OCI-LY7 (cell line): ENCODE results near the gene TAGLN2. TPM values are rescaled to one million over a fixed set of nuclear protein-coding genes. Genes with fewer than 3 reads are reported as not detected.

Experiments used
- BruUV-seq: library from RNA; stranded (reverse); fragments of 400-500 nt; replicated peaks from 2 replicates; lab custom pipeline; 2021; lab: Mats Ljungman, UMichigan
- CTCF ChIA-PET: fragments of 300-600 bp; sonication (Branson Sonifier 250); formaldehyde crosslinking; loops from one replicate; lab custom pipeline; 2022; ENCODE audit warnings: antibody characterized with exemption; ENCODE audit not compliant: unreplicated experiment; lab: Charles Lee
- POLR2A ChIA-PET: fragments of 300-600 bp; sonication (Branson Sonifier 250); formaldehyde crosslinking; loops from one replicate; lab custom pipeline; 2022; ENCODE audit warnings: antibody characterized with exemption; lab: Charles Lee
- DNase-seq: peaks from one replicate; pipeline ENCODE4 v3.0.0-alpha.2; 2015; ENCODE audit warnings: low spot score
- H2AFZ ChIP-seq: fragments of 200-600 bp; sonication (generic), shearing (Covaris generic); 2 replicates; pipeline ENCODE4 v1.6.1; 2014; ENCODE audit warnings: mild to moderate bottlenecking, antibody characterized with exemption, low read length, moderate library complexity
- H3K27ac ChIP-seq: fragments of 200-600 bp; sonication (generic); 2 replicates; pipeline ENCODE4 v1.5.1; 2014; ENCODE audit warnings: mixed run types, low read depth, mild to moderate bottlenecking, moderate library complexity, low read length, inconsistent platforms; ENCODE audit not compliant: poor library complexity, severe bottlenecking
- H3K36me3 ChIP-seq: fragments of 200-600 bp; sonication (generic); 2 replicates; pipeline ENCODE4 v1.6.1; 2014; ENCODE audit warnings: mild to moderate bottlenecking, antibody characterized with exemption, low read length, moderate library complexity, mixed read lengths; ENCODE audit not compliant: insufficient read depth
- H3K4me1 ChIP-seq: fragments of 200-600 bp; sonication (generic); 2 replicates; pipeline ENCODE4 v1.5.1; 2014; ENCODE audit warnings: mild to moderate bottlenecking, low read length; ENCODE audit not compliant: insufficient read depth, poor library complexity, severe bottlenecking
- H3K4me2 ChIP-seq: fragments of 200-600 bp; sonication (generic); 2 replicates; pipeline ENCODE4 v1.6.1; 2014; ENCODE audit warnings: mild to moderate bottlenecking, low read length
- H3K4me3 ChIP-seq: fragments of 200-600 bp; sonication (generic); 2 replicates; pipeline ENCODE4 v1.5.1; 2014; ENCODE audit warnings: mild to moderate bottlenecking, low read depth, low read length; ENCODE audit not compliant: poor library complexity, severe bottlenecking
- H3K79me2 ChIP-seq: fragments of 200-600 bp; sonication (generic); 2 replicates; pipeline ENCODE4 v1.6.1; 2016; ENCODE audit warnings: low read depth, mild to moderate bottlenecking, low read length, moderate library complexity, mixed read lengths; ENCODE audit not compliant: insufficient read depth
- H3K9me2 ChIP-seq: fragments of 200-600 bp; sonication (generic); 2 replicates; pipeline ENCODE4 v1.6.1; 2016; ENCODE audit warnings: mild to moderate bottlenecking, low read length, mixed read lengths; ENCODE audit not compliant: insufficient read depth
- H3K9me3 ChIP-seq: fragments of 200-600 bp; sonication (generic); 2 replicates; pipeline ENCODE4 v1.6.1; 2014; ENCODE audit warnings: mild to moderate bottlenecking, mixed run types, low read length, mixed read lengths
- H4K20me1 ChIP-seq: fragments of 200-600 bp; sonication (generic); 2 replicates; pipeline ENCODE4 v1.6.1; 2014; ENCODE audit warnings: mild to moderate bottlenecking, antibody characterized with exemption, low read length, moderate library complexity, mixed read lengths; ENCODE audit not compliant: insufficient read depth
- EZH2phosphoT487 ChIP-seq: fragments of 200-600 bp; sonication (generic); IDR thresholded peaks from 2 replicates; pipeline ENCODE4 v1.6.1; 2018; ENCODE audit warnings: low read depth, borderline replicate concordance, mild to moderate bottlenecking, mixed run types, antibody characterized with exemption, low read length, moderate library complexity, mixed read lengths
- intact Hi-C: fragments of 100-400 bp; cut with micrococcal nuclease; formaldehyde crosslinking; loops from one replicate; pipeline ENCODE4 v1.10.0; 2022; ENCODE audit not compliant: unreplicated experiment
- total RNA-seq, 2 experiments: library from RNA; depleted of rRNA in 1 of 2; stranded (reverse); fragments of >200 nt in 1 of 2; shearing (Covaris generic) in 1 of 2; gene quantifications; 2 replicates each; pipeline ENCODE4 v1.2.3, GENCODE V29; 2014 to 2022
- TF ChIP-seq, protein P1 (sequence below): fragments of 200-600 bp; sonication (generic); conservative IDR thresholded peaks from 2 replicates; pipeline ENCODE4 v1.5.1; 2014; ENCODE audit warnings: mild to moderate bottlenecking, antibody characterized with exemption, low read length, moderate library complexity, mixed read lengths

The TAGLN2 gene
- total RNA-seq, 2 experiments from 2014 or later = 193 to 215 TPM

DNA sequence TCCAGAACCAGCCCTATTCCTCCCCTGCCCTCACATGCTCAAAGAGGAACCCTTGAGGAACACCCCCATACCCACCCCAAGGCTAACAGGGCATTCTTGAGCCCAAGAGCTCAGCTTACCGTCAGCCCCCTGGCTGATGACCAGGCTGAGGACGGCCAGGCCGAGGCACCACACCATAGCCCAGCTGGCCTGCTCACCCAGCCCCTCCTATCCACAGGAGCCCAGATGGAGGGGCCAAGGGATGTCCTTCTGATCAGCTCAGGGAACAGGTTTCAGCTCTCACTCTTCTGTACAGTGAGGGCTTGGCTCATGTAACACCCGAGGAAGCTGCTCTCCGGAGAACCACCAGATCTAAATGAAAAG lies 18.0 kb upstream of the TAGLN2 start:
- H3K36me3 ChIP-seq = no peaks in the 10 kb centered on the region
- CTCF ChIA-PET = no interaction called here
- no peaks in the 10 kb centered on the region for H3K4me1 ChIP-seq
- no peak overlapping the region for H2AFZ ChIP-seq
- intact Hi-C loops = no loop called here
- no peak overlapping the region for H3K27ac ChIP-seq
- no peak for DNase-seq
- H3K4me3 ChIP-seq = no peak overlapping the region
- H3K79me2 ChIP-seq = no peaks in the 10 kb centered on the region
- no peak overlapping the region for H3K4me2 ChIP-seq
- BruUV-seq = no TSS peak
- no peak for TF ChIP-seq EZH2phosphoT487
- TF ChIP-seq, protein P1, sequence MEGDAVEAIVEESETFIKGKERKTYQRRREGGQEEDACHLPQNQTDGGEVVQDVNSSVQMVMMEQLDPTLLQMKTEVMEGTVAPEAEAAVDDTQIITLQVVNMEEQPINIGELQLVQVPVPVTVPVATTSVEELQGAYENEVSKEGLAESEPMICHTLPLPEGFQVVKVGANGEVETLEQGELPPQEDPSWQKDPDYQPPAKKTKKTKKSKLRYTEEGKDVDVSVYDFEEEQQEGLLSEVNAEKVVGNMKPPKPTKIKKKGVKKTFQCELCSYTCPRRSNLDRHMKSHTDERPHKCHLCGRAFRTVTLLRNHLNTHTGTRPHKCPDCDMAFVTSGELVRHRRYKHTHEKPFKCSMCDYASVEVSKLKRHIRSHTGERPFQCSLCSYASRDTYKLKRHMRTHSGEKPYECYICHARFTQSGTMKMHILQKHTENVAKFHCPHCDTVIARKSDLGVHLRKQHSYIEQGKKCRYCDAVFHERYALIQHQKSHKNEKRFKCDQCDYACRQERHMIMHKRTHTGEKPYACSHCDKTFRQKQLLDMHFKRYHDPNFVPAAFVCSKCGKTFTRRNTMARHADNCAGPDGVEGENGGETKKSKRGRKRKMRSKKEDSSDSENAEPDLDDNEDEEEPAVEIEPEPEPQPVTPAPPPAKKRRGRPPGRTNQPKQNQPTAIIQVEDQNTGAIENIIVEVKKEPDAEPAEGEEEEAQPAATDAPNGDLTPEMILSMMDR = no peak
- no peaks in the 10 kb centered on the region; the same call in 1 of the 2 replicates for H4K20me1 ChIP-seq
- no peaks in the 10 kb centered on the region for H3K9me3 ChIP-seq
- POLR2A ChIA-PET = no interaction called here
- H3K9me2 ChIP-seq = no peaks in the 10 kb centered on the region

GRCh38 chr1:159942632-159943277 lies 17.4 kb upstream of the TAGLN2 start:
- Histone ChIP-seq H3K9me3 (no peaks in the 10 kb centered on the region), H3K79me2 (no peaks in the 10 kb centered on the region), H3K4me2 (no peak overlapping the region), H2AFZ (no peak overlapping the region), H4K20me1 (no peaks in the 10 kb centered on the region; the same call in 1 of the 2 replicates), H3K4me1 (no peaks in the 10 kb centered on the region), H3K36me3 (no peaks in the 10 kb centered on the region), H3K9me2 (no peaks in the 10 kb centered on the region), H3K4me3 (no peak overlapping the region), H3K27ac (no peak overlapping the region)
- BruUV-seq = no TSS peak
- TF ChIP-seq, protein P1 = no peak
- TF ChIP-seq EZH2phosphoT487 = no peak
- ChIA-PET POLR2A (no interaction called here), CTCF (no interaction called here)
- intact Hi-C loops = no loop called here
- no peak for DNase-seq
